ENCODE measurements around the gene BET1L.
A peak's percentile ranks its signal among the peaks of the same experiment; 100 is the strongest.

Gene BET1L

DNA sequence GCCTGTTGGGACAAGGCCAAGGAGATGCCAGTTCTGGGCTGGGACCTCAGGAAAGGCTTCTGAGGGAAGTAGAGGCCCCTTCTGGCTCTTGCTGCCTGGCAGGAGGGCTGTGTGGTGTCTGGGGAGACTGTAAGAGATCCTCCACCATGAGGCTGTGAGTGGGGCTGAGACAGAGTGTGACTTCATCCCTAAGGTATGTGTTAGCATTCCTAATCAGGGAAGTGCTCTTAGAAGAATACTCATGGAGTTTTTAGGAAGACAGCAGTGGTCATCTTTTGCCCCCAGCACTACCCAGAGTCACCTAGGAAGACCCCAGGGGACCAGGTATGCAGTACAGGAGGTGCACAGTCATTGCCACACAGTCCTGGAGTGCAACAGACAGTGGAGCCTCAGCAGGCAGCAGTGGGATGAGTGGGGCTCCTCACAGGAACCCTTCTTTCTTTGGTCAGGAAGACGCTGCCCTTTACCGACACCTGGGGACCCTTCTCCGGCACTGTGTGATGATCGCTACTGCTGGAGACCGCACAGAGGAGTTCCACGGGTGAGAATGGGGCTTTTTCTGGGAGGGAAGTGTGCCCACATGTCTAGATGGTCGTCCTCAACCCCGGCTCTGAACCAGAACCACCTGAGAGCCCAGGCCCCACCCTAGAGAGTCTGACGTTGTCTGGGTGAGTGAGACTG is 3.1 kb upstream of the BET1L start:
- DNase-seq (ENCODE audit: insufficient read length, low spot score) (peak; percentile 94), FAIRE-seq (no peak)
- TF ChIP-seq POLR2A (IDR thresholded peaks at IDR 0.05; ENCODE audit: low read depth, low read length): 0 out of 2 replicates have a peak, but pooled peaks have one; percentile 31

- DNase-seq (ENCODE audit: insufficient read length, low spot score): no peak
- TF ChIP-seq POLR2A (IDR thresholded peaks at IDR 0.05; ENCODE audit: low read depth, low read length): 0 out of 2 replicates have a peak, but pooled peaks have one; percentile 27
- no peak for FAIRE-seq
Measured at GRCh38 chr11:209275-210121, 2.3 kb upstream of the BET1L start.

- DNase-seq (ENCODE audit: insufficient read length, low spot score) (no peak), FAIRE-seq (no peak)
- TF ChIP-seq POLR2A (IDR thresholded peaks at IDR 0.05; ENCODE audit: low read depth, low read length): no peak
Measured at GRCh38 chr11:208917-209260, 1.7 kb upstream of the BET1L start.

DNA sequence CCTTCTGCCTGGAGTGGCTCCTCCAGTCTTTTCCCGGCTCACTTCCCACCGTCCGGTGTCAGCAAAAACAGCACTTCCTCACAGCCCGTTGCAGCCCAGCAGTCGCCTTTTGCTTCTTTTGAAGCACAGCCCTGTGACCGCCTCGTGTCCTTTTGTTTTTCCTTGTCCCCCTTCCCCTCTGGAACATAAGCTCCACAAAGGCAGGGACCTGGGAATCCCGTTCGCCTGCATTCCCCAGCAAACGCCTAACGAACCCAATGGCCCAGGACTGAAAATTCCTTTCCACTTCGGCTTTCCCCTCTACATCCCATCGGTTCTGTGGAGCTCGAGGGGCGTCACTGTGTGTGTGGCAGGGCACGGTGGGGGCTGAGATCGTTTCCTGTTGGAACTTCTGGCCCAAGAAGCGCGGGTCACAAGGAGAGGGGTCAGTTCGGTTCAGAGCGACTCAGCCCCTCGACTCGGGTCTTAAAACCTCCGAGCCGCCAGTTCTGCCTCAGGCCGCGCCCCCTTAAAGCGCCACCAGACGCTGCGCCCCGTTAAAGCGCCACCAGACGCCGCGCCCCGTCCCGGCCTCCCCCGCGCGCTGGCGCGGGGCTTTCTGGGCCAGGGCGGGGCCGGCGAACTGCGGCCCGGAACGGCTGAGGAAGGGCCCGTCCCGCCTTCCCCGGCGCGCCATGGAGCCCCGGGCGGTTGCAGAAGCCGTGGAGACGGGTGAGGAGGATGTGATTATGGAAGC is 1.1 kb upstream of the BET1L start:
- peak; percentile 56 for TF ChIP-seq POLR2A (IDR thresholded peaks at IDR 0.05; ENCODE audit: low read depth, low read length)
- no peak for FAIRE-seq
- DNase-seq (ENCODE audit: insufficient read length, low spot score): peak; percentile 79

DNA sequence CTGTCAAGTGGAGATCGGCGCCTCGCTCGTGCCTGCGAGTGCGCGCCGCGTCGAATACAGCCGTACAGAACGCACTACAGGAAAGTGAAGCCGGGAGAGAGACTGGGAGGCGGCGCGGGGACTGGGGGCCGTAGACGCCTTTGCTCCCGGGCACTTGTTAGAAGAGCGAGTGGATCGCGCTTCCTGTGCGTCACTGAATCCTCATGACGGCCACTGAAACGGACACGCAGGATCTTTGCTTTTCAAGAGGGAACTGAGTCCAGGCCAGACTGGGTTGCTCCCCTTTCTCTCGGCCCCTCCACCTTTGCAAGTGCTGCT is 623 bp upstream of the BET1L start:
- DNase-seq (ENCODE audit: insufficient read length, low spot score) (peak; percentile 56), FAIRE-seq (no peak)
- no peak for TF ChIP-seq POLR2A (IDR thresholded peaks at IDR 0.05; ENCODE audit: low read depth, low read length)

GRCh38 chr11:206526-207207 is 532 bp downstream of the BET1L start:
- FAIRE-seq (no peak), DNase-seq (ENCODE audit: insufficient read length, low spot score) (no peak)

GRCh38 chr11:206002-206384 is 1.2 kb downstream of the BET1L start:
- DNase-seq (ENCODE audit: insufficient read length, low spot score) (no peak), FAIRE-seq (no peak)
- no peak for TF ChIP-seq POLR2A (IDR thresholded peaks at IDR 0.05; ENCODE audit: low read depth, low read length)

More at GRCh38 chr11:206526-207207, 532 bp downstream of the BET1L start:
- no peak for TF ChIP-seq POLR2A (IDR thresholded peaks at IDR 0.05; ENCODE audit: low read depth, low read length)

DNA sequence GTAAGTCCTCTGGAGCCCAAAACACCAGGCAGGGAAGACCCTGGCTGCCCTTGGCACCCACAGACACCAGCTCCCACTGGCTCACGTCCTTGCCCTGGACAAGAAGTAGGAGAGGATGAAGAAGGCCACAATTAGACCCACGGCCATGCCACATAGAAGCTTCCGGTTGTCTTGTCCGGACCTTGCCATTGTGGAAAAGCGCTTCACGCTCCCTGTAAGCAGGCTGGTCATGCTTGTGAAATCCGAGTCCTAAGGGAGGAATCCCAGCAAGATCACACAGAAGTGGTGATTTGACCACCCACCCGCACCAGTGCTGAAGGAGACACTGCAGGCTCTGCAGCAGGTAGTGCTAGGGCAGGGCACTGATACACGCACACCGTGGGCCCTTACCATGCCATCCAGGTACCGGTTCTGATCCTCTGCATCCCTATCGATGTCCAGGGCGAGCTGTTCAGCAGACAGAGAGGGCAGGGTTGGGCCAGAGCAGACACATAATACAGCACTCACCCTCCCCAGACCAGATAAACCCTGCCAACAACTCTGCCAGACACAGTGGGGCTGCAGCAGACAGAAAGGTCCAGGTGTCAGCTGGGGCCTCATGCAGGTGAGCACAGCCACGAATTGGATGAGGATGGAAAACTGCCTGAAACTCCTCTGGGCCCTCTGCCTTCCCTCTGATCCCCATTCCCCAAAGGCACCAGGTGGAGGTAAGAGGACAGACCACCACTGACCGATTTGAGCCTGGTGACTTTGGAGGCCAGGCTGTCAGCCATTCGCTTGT is 1.8 kb downstream of the BET1L start:
- no peak for FAIRE-seq
- no peak for TF ChIP-seq POLR2A (IDR thresholded peaks at IDR 0.05; ENCODE audit: low read depth, low read length)

GRCh38 chr11:204587-205109 is 2.6 kb downstream of the BET1L start:
- DNase-seq (ENCODE audit: insufficient read length, low spot score) (no peak), FAIRE-seq (no peak)
- TF ChIP-seq POLR2A (IDR thresholded peaks at IDR 0.05; ENCODE audit: low read depth, low read length): no peak

More for the DNA sequence above, 1.8 kb downstream of the BET1L start:
- DNase-seq (ENCODE audit: insufficient read length, low spot score): no peak

- TF ChIP-seq POLR2A (IDR thresholded peaks at IDR 0.05; ENCODE audit: low read depth, low read length): no peak
- FAIRE-seq: no peak
- no peak for DNase-seq (ENCODE audit: insufficient read length, low spot score)
Measured at GRCh38 chr11:203945-204586, 3.1 kb downstream of the BET1L start.

DNA sequence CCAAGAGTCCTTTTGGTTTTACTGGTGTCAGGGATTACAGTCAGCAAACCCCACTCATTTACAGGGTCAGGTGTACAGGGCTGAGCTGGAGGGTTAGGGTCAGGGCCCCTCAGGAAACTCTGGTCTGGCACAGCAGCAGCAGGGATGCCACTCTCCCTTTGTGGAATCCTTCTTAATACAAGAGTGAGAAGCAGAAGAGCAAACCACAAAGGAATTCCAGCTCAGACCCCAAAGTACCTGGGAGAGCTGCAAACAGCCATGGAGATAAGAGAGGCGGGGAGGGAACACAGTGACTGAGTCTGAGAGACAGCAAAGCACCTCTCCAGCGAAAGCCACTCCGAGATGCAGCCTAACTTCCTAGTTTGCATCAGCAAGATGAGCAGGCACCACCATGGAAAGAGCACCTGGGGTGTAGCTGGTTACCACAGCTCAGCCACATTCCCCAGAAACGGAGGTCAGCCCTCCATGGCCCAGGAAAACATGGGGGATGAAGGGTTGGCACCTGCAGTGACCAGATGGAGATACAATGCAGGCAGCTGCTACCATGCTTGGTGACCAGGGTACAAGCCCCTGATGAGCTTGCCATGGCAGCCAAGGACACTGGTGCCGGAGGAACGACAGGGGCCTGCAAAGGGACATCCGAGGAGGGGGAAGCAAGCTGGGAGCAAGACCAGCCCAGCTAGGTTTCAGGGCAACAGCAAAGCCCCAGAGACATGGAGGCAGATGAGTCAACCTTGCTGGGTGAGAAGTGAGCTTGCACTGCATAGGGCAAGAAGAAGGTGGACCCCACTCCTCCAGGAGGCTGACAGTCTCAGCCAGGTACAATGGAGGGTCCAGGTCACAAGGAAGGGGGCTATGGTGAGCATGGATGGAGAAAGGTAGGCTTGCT is 3.9 kb downstream of the BET1L start:
- no peak for FAIRE-seq
- DNase-seq (ENCODE audit: insufficient read length, low spot score): no peak
- TF ChIP-seq POLR2A (IDR thresholded peaks at IDR 0.05; ENCODE audit: low read depth, low read length): no peak

DNA sequence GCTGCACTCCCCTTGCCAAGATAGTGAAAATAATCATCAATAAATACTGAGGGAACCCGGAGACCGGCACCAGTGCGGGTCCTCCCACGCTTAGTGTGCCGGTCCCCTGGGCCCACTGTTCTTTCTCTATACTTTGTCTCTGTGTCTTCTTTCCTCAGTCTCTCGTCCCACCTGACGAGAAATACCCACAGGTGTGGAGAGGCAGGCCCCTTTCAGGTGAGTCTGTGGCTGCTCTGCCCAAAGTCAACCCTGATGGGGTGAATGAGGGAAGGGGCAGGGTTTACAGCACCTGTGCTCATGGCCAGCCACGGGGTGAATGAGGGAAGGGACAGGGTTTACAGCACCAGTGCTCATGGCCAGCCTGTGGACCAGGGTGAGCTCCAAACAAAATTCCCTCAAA is 4.7 kb downstream of the BET1L start:
- TF ChIP-seq POLR2A (IDR thresholded peaks at IDR 0.05; ENCODE audit: low read depth, low read length): no peak
- FAIRE-seq (no peak), DNase-seq (ENCODE audit: insufficient read length, low spot score) (no peak)

Data from H54 (cell line).